Upper lobe of left lung (tissue), 4 donors: ENCODE results near the gene KRTAP5-6.

ENCODE experiments used
- CTCF ChIP-seq, 6 experiments: fragments of 450-650 bp in 4 of 6; fragments of 200-600 bp in 2 of 6; sonication (generic) in 2 of 6; IDR thresholded peaks; one replicate each; pipeline ENCODE4 v1.5.1; 2016 to 2019; ENCODE audit warnings: antibody characterized with exemption in 6 of 6
- POLR2AphosphoS5 ChIP-seq, 2 donors: sonication (generic); formaldehyde crosslinking; IDR thresholded peaks; one replicate each; pipeline ENCODE4 v1.5.1; 2017; ENCODE audit warnings: antibody characterized with exemption in 2 of 2

GRCh38 chr11:1744137-1744886 is 47.3 kb downstream of the KRTAP5-6 start:
- TF ChIP-seq CTCF (IDR thresholded peaks at IDR 0.05): no peak
- no peak for TF ChIP-seq POLR2AphosphoS5 (IDR thresholded peaks at IDR 0.05)
